Upper lobe of left lung (tissue), 6 donors: ENCODE data around the gene TRAF3. TPM values are rescaled to one million over a fixed set of nuclear protein-coding genes. Genes with fewer than 3 reads are reported as not detected.

Experiments used
- ATAC-seq, 2 donors: fragments of 200-7000 bp; cut with Tn5 transposase; one replicate each; pipeline ENCODE4 v1.9.1; 2022; ENCODE audit warnings: mild to moderate bottlenecking in 2 of 2, moderate library complexity in 2 of 2; ENCODE audit not compliant: low FRiP score in 2 of 2
- DNase-seq, 2 donors: peaks; one replicate each; pipeline ENCODE4 v3.0.0-alpha.2; 2019 to 2020
- H3K27ac ChIP-seq, 4 donors: fragments of 200-600 bp; sonication (generic); one replicate each; pipeline ENCODE4 v1.5.1; 2016 to 2019
- H3K27me3 ChIP-seq, 4 donors: fragments of 200-600 bp; sonication (generic); one replicate each; pipeline ENCODE4 v1.5.1; 2017 to 2019
- H3K36me3 ChIP-seq, 4 donors: fragments of 200-600 bp; sonication (generic); one replicate each; pipeline ENCODE4 v1.5.1; 2016 to 2019
- H3K4me1 ChIP-seq, 4 donors: fragments of 200-600 bp; sonication (generic); one replicate each; pipeline ENCODE4 v1.5.1; 2018 to 2019
- H3K4me3 ChIP-seq, 4 donors: fragments of 200-600 bp; sonication (generic); one replicate each; pipeline ENCODE4 v1.5.1; 2017 to 2019; ENCODE audit warnings: mild to moderate bottlenecking in 2 of 4, moderate library complexity in 1 of 4
- H3K9me3 ChIP-seq, 4 donors: fragments of 200-600 bp; sonication (generic); one replicate each; pipeline ENCODE4 v1.5.1; 2018 to 2019
- CTCF ChIP-seq, 6 experiments: fragments of 450-650 bp in 4 of 6; fragments of 200-600 bp in 2 of 6; sonication (generic) in 2 of 6; IDR thresholded peaks; one replicate each; pipeline ENCODE4 v1.5.1; 2016 to 2019; ENCODE audit warnings: antibody characterized with exemption in 6 of 6
- EP300 ChIP-seq, 4 donors: sonication (generic); formaldehyde crosslinking; IDR thresholded peaks; one replicate each; pipeline ENCODE4 v1.5.1; 2017; ENCODE audit warnings: antibody characterized with exemption in 4 of 4, control low read depth in 2 of 4
- POLR2A ChIP-seq, 4 donors: fragments of 450-650 bp; IDR thresholded peaks; one replicate each; pipeline ENCODE4 v1.5.1; 2016 to 2017; ENCODE audit warnings: antibody characterized with exemption in 4 of 4, mild to moderate bottlenecking in 2 of 4
- POLR2AphosphoS5 ChIP-seq, 2 donors: sonication (generic); formaldehyde crosslinking; IDR thresholded peaks; one replicate each; pipeline ENCODE4 v1.5.1; 2017; ENCODE audit warnings: antibody characterized with exemption in 2 of 2
- WGBS, 2 donors: methylation state at CpG; one replicate each; pipeline ENCODE4 v1.1.5; 2017 to 2018; 5-methylcytosine and 5-hydroxymethylcytosine counted together
- total RNA-seq, 6 donors: library from RNA; depleted of rRNA in 4 of 6; stranded (reverse); fragments of >200 nt in 4 of 6; gene quantifications; one replicate each; pipeline versions ENCODE4 v1.1.0 to v1.2.1, GENCODE V29; 2016 to 2021
- donor health status: DM: no; HTN: no; CAD: no; lungs with moderate emphysema.
- donor health status: DM: no; HTN: yes; CAD: no; lungs with severe emphysema.

The TRAF3 gene
- total RNA-seq, 6 donors from 2014 or later = 14.7 to 45.4 (median 22.1) TPM

GRCh38 chr14:102771144-102771543 lies 6.1 kb upstream of the TRAF3 start:
- 94 to 99% methylated on average over 8 to 9 of the region's 9 CpGs for WGBS, 2 donors
- no peak for TF ChIP-seq POLR2AphosphoS5 (IDR thresholded peaks at IDR 0.05)
- no peak for TF ChIP-seq POLR2A (IDR thresholded peaks at IDR 0.05)
- no peak for TF ChIP-seq CTCF (IDR thresholded peaks at IDR 0.05)
- TF ChIP-seq EP300 (IDR thresholded peaks at IDR 0.05) = no peak
- Histone ChIP-seq H3K27me3 (no peaks in the 10 kb centered on the region), H3K36me3 (no peaks in the 10 kb centered on the region), H3K9me3 (no peaks in the 10 kb centered on the region), H3K4me1 (peaks cover 0 to 8% (median 2%) of the 10 kb centered on the region in 4 donors), H3K27ac (no peak overlapping the region), H3K4me3 (no peak overlapping the region)
- DNase-seq (peak in 1 of 2 donors; percentile 19), ATAC-seq (no peak)

GRCh38 chr14:102772781-102773570 lies 4.3 kb upstream of the TRAF3 start:
- TF ChIP-seq POLR2A (IDR thresholded peaks at IDR 0.05) (no peak), EP300 (IDR thresholded peaks at IDR 0.05) (no peak), POLR2AphosphoS5 (IDR thresholded peaks at IDR 0.05) (no peak), CTCF (IDR thresholded peaks at IDR 0.05) (no peak)
- DNase-seq (no peak), ATAC-seq (no peak)
- Histone ChIP-seq H3K9me3 (no peaks in the 10 kb centered on the region), H3K27ac (no peak overlapping the region), H3K4me1 (peaks cover 3 to 14% (median 6%) of the 10 kb centered on the region in 4 donors), H3K27me3 (no peaks in the 10 kb centered on the region), H3K4me3 (no peak overlapping the region), H3K36me3 (no peaks in the 10 kb centered on the region)
- WGBS, 2 donors = 68 to 70% methylated on average over 22 of the region's 22 CpGs

- WGBS, 2 donors = 39 to 55% methylated on average over 10 of the region's 10 CpGs
- ATAC-seq (peak; percentile 71), DNase-seq (peak in 1 of 2 donors; percentile 64)
- no peaks in the 10 kb centered on the region for H3K36me3 ChIP-seq
- H3K27me3 ChIP-seq = no peaks in the 10 kb centered on the region
- H3K4me3 ChIP-seq = no peak overlapping the region
- no peaks in the 10 kb centered on the region for H3K9me3 ChIP-seq
- H3K27ac ChIP-seq = peak overlapping the region in 2 of 4 donors; percentile 15 to 80
- peaks cover 13 to 27% (median 16%) of the 10 kb centered on the region in 4 donors for H3K4me1 ChIP-seq
- TF ChIP-seq CTCF (IDR thresholded peaks at IDR 0.05) = peak; percentile 45 to 72 (median 64)
- TF ChIP-seq POLR2AphosphoS5 (IDR thresholded peaks at IDR 0.05) = no peak
- no peak for TF ChIP-seq EP300 (IDR thresholded peaks at IDR 0.05)
Observed at GRCh38 chr14:102774391-102775153, 2.7 kb upstream of the TRAF3 start.

- Histone ChIP-seq H3K4me1 (peaks cover 18 to 33% (median 21%) of the 10 kb centered on the region in 4 donors), H3K9me3 (no peaks in the 10 kb centered on the region), H3K27me3 (no peaks in the 10 kb centered on the region), H3K27ac (peak overlapping the region; percentile 68 to 81 (median 80)), H3K4me3 (peak overlapping the region in 2 of 4 donors; percentile 49 to 95), H3K36me3 (no peaks in the 10 kb centered on the region)
- peak; percentile 53 to 56 for ATAC-seq
- TF ChIP-seq CTCF (IDR thresholded peaks at IDR 0.05) = no peak
- TF ChIP-seq POLR2AphosphoS5 (IDR thresholded peaks at IDR 0.05) = no peak
- no peak for TF ChIP-seq POLR2A (IDR thresholded peaks at IDR 0.05)
- TF ChIP-seq EP300 (IDR thresholded peaks at IDR 0.05) = no peak
- WGBS, 2 donors = 88 to 92% methylated on average over 18 to 22 of the region's 22 CpGs
- DNase-seq = peak; percentile 40 to 83
Observed at GRCh38 chr14:102775855-102776760, 1.1 kb upstream of the TRAF3 start.
